Ectodermal cell (in vitro differentiated cells): ENCODE results near the gene MRNIP.

Source experiments
- H3K27ac ChIP-seq: 2 replicates; pipeline ENCODE4 v1.7.0; 2013; ENCODE audit warnings: mild to moderate bottlenecking, low read depth, low read length; ENCODE audit not compliant: insufficient read depth, poor library complexity, severe bottlenecking
- H3K27me3 ChIP-seq: 2 replicates; pipeline ENCODE4 v1.7.0; 2013; ENCODE audit warnings: mild to moderate bottlenecking, low read length; ENCODE audit not compliant: insufficient read depth, control insufficient read depth, poor library complexity, severe bottlenecking
- H3K36me3 ChIP-seq: one replicate; pipeline ENCODE4 v1.7.0; 2013; ENCODE audit warnings: low read length; ENCODE audit not compliant: control insufficient read depth, insufficient read depth
- H3K4me1 ChIP-seq: one replicate; pipeline ENCODE4 v1.7.0; 2013; ENCODE audit warnings: low read length; ENCODE audit not compliant: control insufficient read depth, insufficient read depth
- H3K4me3 ChIP-seq: 2 replicates; pipeline ENCODE4 v1.7.0; 2013; ENCODE audit warnings: low read depth, low read length, control low read depth; ENCODE audit not compliant: insufficient read depth
- H3K9me3 ChIP-seq: 2 replicates; pipeline ENCODE4 v1.7.0; 2013; ENCODE audit warnings: mild to moderate bottlenecking, low read length, moderate library complexity; ENCODE audit not compliant: control insufficient read depth
- WGBS, 2 experiments: methylation state at CpG; one replicate each; pipeline ENCODE4 v1.1.7; 2013; ENCODE audit warnings: missing lambda C conversion rate in 2 of 2; 5-methylcytosine and 5-hydroxymethylcytosine counted together

MRNIP gene

DNA sequence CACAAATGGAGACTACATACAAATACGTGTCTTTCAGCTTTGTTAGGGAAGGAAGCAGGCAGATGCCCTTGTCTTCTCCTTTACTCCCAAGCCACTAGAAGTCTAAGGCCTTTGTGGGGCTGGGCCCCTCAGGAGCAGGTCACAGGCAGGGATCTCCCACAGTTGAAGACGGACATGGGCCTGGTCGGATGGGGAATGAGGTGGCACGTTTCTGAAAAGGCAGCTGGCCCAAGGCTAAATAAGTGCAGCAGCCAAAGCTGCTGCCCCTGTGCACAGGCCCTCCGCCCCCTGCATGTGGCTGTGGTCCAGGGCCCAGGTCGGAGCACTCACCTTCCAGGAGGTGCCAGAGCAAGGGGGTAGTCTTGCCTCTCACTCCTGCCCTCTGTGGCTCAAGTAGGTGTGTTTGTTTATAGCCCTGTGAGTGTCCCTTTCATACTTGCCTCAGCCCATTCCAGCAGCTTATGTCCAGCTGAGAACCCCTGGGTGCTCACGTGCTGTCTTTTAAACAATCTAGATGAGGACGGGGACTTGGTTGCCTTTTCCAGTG is 36.1 kb downstream of the MRNIP start:
- 71 to 73% methylated on average over 8 of the region's 8 CpGs for WGBS, 2 experiments
- Histone ChIP-seq H3K4me3 (no peak overlapping the region), H3K4me1 (peaks cover 27% of the 10 kb centered on the region), H3K36me3 (peaks cover 8% of the 10 kb centered on the region), H3K9me3 (no peaks in the 10 kb centered on the region), H3K27ac (no peak overlapping the region), H3K27me3 (peaks cover 19% of the 10 kb centered on the region)

DNA sequence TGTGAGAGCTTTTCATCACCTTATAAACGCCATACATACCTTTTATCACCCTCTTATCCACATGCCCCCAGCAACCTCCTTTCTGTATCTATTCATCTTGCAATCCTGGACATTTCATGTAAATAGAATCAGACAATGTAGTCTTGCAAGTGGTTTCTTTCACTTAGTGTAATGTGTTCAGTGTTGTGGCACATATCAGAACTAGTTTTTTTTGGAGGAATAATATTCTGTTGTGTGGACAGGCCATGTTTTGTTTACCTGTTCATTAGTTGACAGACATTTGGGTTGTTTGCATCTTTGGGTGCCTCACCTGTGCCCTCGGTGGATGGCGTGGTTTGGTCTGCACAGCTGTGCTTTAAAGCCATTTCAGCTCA is 36.6 kb downstream of the MRNIP start:
- Histone ChIP-seq H3K36me3 (peaks cover 8% of the 10 kb centered on the region), H3K9me3 (no peaks in the 10 kb centered on the region), H3K27ac (no peak overlapping the region), H3K27me3 (peaks cover 24% of the 10 kb centered on the region), H3K4me1 (peaks cover 27% of the 10 kb centered on the region), H3K4me3 (peak overlapping the region; percentile 87)
- 73 to 93% methylated on average over 3 of the region's 3 CpGs for WGBS, 2 experiments

DNA sequence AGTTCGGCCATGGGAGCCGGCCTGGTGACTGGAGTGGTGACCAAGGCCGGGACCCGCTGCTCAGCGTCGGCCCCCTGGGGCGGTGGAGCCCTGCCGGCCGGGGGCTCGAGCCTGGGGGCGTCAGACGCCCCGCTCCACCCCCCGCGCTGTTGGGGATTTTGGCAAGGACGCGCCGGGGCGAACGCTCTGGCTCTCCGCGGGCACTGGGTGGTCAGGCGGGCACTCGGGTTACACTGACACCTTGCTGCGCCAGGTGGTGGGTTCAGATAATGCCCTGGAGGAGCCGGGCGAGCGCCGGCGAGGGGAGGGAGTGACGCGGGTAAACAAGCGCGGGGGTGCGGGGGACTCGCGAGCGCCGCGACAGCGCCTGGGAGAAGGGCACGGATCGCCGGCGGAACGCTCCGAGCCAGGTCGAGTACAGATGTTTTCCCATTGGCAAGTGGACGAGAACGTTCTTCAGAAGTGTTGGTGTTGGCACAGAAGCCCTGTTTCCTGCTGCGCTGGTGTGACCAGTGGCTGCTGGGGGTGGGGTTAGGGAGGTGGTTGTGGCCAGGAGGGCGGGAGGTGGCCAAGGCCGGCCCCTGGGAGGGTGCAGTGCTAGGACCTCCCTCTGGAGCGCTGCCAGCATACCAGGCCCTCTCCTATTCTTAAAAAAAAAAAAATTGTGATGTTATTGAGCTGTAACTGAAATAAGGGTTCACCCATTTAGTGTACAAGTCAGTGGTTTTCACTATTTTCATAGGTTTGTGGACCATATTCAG is 37.1 kb downstream of the MRNIP start:
- Histone ChIP-seq H3K4me3 (peak overlapping the region; percentile 87), H3K27me3 (peaks cover 29% of the 10 kb centered on the region), H3K9me3 (no peaks in the 10 kb centered on the region), H3K27ac (peak overlapping the region; percentile 78), H3K4me1 (peaks cover 27% of the 10 kb centered on the region), H3K36me3 (peaks cover 8% of the 10 kb centered on the region)
- 0 to 1% methylated on average over 54 of the region's 54 CpGs for WGBS, 2 experiments

GRCh38 chr5:179820483-179821297 is 37.9 kb downstream of the MRNIP start, which contains the start of gene SQSTM1:
TSS of gene SQSTM1 (plus strand) at chr5:179820905. CDS start at chr5:179820937, 32 bp downstream.
- Histone ChIP-seq H3K4me1 (peaks cover 27% of the 10 kb centered on the region), H3K36me3 (peaks cover 6% of the 10 kb centered on the region), H3K27me3 (peaks cover 35% of the 10 kb centered on the region), H3K9me3 (no peaks in the 10 kb centered on the region), H3K4me3 (peak within 1 kb of the TSS; percentile 87), H3K27ac (peak within 1 kb of the TSS; percentile 78)
- 2% methylated on average over 81 of the region's 81 CpGs for WGBS, 2 experiments

GRCh38 chr5:179820127-179820482 is 38.5 kb downstream of the MRNIP start:
- Histone ChIP-seq H3K4me1 (peaks cover 27% of the 10 kb centered on the region), H3K4me3 (no peak overlapping the region), H3K27ac (no peak overlapping the region), H3K9me3 (no peaks in the 10 kb centered on the region), H3K36me3 (no peaks in the 10 kb centered on the region), H3K27me3 (peaks cover 35% of the 10 kb centered on the region)
- WGBS, 2 experiments, result 84 to 87% methylated on average over 12 of the region's 12 CpGs

GRCh38 chr5:179819296-179820126 is 39.1 kb downstream of the MRNIP start:
- Histone ChIP-seq H3K4me1 (peaks cover 27% of the 10 kb centered on the region), H3K4me3 (no peak overlapping the region), H3K9me3 (no peaks in the 10 kb centered on the region), H3K27ac (no peak overlapping the region), H3K36me3 (no peaks in the 10 kb centered on the region), H3K27me3 (peaks cover 35% of the 10 kb centered on the region)
- WGBS, 2 experiments, result 40 to 42% methylated on average over 25 of the region's 26 CpGs

- Histone ChIP-seq H3K9me3 (no peaks in the 10 kb centered on the region), H3K4me1 (peaks cover 27% of the 10 kb centered on the region), H3K36me3 (no peaks in the 10 kb centered on the region), H3K27me3 (peaks cover 35% of the 10 kb centered on the region), H3K4me3 (peak overlapping the region; percentile 22), H3K27ac (no peak overlapping the region)
- WGBS, 2 experiments, result 5% methylated on average over 35 of the region's 35 CpGs
Measured at GRCh38 chr5:179818746-179819295, 39.8 kb downstream of the MRNIP start.

DNA sequence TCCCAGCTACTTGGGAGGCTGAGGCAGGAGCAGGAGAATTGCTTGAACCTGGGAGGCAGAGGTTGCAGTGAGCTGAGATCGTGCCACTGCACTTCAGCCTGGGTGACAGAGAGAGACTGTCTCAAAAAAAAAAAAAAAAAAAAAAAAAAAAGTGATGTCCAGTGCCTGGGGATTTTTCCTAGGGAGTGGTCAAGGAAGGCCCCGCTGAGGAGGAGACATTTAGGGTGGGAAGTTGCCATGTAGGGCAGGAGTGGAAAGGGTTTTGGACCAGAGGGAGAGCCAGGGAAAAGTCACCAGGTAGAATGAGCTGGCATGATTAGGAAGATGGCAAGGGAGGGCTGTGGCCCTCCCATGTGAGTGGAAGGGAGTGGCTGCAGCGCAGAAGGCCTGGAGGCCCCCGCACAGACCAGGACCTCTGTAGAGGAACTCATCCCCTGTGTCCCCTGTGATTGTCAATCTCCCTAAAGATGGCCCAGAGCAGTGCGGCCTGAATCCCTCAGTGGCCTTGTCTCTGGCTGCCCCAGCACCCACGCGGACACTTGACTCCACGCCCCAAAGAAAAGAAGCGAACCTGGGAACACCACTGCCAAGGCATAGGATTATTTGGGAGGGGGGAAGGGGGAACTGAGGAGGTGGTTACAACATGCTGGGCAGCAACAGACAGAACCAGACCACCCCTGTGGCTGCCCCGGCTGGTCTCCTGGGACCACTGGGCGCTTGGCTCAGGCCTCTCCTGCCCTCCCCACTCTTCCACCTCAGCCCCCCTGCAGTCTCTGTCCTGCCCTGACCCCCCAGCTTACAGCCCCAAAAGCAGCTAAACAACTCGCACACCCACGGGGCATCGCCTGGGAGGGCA is 40.5 kb downstream of the MRNIP start:
- H3K4me3 ChIP-seq, result peak overlapping the region; percentile 22
- 59 to 63% methylated on average over 14 of the region's 14 CpGs for WGBS, 2 experiments
- H3K9me3 ChIP-seq, result no peaks in the 10 kb centered on the region
- peaks cover 35% of the 10 kb centered on the region for H3K27me3 ChIP-seq
- no peaks in the 10 kb centered on the region for H3K36me3 ChIP-seq
- H3K4me1 ChIP-seq, result peaks cover 27% of the 10 kb centered on the region
- no peak overlapping the region for H3K27ac ChIP-seq

GRCh38 chr5:179817470-179817840 is 41.2 kb downstream of the MRNIP start:
- Histone ChIP-seq H3K36me3 (no peaks in the 10 kb centered on the region), H3K4me3 (peak overlapping the region; percentile 35)
- whole genome bisulfite sequencing, 2 experiments, result 71 to 78% methylated on average over 8 of the region's 8 CpGs

More at GRCh38 chr5:179817470-179817840, 41.2 kb downstream of the MRNIP start:
- Histone ChIP-seq H3K27me3 (peaks cover 35% of the 10 kb centered on the region), H3K4me1 (peaks cover 23% of the 10 kb centered on the region), H3K27ac (no peak overlapping the region), H3K9me3 (no peaks in the 10 kb centered on the region)
